GM21576 (cell line): ENCODE measurements around the gene NRG2.

ENCODE experiments used
- ATAC-seq: cut with Tn5 transposase; IDR thresholded peaks from one replicate; pipeline ENCODE4 v1.9.1; 2021; ENCODE audit warnings: mild to moderate bottlenecking, moderate library complexity; ENCODE audit not compliant: unreplicated experiment

NRG2 gene

DNA sequence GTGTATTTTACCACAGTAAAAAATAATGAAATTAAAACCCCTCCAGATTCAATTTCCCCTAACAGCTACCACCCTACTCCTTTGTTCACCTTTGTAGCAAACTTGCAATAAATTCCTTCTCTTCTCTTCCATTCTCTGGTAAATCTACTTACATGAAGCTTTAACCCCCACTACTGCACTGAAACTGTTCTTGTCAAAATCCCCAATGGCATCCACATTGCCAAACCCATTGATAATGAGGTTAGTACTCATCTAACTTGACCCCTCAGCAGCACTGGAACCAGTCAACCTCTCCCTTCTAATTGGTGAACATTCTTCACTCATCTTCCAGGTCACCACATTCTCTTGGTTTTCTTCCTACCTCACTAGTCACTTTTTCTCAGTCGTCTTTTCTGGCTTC is 29.6 kb downstream of the NRG2 start:
- no peak for ATAC-seq

DNA sequence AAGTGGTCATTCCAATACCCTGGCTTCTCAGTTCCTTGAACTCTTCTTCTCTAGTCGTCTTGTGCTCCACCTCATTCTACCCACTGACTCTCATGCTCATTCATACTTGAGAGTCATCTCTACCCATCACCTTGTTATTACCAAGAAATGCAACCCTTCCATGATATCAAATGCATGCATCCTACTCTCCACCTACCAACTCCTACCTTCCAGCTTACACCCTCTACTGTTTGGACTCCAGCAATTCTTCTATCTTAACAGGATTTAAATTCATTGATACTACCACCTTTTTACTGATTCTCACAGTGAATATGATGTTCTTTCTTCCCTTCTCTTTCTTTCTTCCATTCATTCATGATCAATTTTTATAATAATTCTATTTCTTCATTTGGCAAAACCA is 30.7 kb downstream of the NRG2 start:
- no peak for ATAC-seq

DNA sequence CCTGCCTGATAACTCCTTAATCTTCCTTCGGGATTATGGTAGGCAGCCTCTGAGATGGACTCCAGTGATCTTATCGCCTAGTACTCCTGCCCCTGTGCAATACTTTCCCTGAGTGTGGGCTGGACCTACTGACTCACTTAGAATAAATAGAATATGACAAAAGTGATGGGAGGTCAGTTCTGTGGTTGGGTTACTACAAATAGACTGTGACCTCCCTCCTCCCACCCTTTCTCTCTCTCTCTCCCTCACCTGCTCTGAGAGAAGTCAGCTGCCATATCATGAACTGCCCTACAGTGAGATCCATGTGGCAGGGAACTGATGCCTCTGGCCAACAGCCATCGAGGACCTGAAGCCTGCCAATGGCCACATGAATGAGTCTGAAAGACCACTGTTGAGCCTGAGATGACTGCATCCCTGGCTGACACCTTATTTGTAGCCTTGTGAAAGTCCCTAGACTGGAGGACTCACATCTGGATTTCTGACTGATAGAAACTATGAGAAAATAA is 31.7 kb downstream of the NRG2 start:
- peak; percentile 63 for ATAC-seq

DNA sequence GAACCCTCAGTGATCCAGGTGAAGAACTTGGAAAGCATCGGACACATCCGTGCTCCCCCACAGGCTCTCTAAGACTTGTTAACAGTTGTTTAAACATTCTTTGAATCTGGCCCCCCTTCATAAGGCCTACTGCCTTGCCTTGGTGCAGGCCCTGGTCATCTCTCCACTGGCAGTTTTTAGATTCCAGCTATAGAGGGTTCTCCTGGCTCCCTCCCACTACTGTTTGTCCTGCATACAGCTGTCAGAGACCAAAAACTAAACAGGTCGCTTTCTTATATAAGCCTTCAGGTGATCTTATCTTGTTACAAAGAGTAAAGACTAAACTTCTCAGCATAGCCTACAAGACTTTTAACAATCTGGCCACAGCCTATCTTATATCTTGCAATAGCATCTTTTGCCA is 32.3 kb downstream of the NRG2 start:
- no peak for ATAC-seq

DNA sequence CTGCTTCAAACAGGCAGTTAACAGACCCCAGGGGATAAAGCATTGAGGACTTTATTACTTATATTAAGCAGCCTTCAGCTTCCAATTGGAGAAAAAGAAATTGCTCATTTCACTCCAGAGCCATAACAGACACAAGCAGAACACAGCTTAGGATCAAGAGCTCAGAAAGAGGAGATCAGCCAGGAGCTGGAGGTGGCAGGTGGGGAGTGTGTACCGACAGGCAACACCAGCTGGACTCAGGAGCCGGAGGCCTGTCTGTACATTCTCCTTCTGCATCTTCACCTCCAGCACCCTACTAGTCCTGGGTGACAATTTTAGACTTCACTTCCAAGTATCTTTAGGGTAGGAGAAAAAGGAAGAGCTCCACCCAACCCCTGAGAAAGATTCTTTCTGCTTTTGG is 35.8 kb downstream of the NRG2 start:
- no peak for ATAC-seq

DNA sequence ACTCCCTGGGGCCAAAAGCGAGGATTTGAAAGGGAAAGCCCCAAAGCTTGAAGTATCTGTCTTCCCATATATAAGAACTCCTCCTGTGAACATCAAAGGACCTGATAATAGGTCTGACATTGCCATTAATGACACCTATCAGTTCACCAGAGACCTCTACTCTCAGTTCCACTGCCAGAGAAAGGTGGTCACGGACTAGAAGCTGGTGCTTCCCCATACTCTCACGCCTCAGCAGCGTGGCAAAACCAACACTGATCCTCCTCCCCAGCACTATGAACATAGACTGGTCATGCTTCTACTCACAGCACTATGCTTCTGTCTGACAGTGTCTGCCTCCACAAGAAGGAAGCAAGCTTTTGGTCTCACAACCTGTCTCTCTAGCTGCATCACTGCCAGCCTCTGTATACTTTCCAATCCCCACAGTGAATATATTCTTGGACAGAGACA is 37.9 kb downstream of the NRG2 start:
- ATAC-seq, result peak; percentile 97

DNA sequence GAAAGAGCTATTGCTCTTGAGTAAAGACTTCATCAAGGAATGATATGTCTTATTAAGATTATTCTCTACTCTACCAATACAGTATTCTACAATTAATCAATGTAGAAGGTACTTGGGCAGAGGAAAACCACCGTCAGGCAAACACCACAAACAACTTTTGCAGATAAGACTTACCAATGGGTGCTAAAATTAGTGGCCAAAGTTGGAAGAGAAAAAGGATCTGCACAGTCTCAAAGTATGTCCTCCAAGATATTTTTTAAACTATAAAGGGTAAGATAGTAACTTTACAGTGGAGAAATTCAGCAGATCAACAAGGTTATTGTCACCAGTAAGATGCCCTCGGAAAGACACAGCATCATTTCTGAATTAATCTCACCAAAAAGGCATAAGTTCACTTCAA is 38.9 kb downstream of the NRG2 start:
- ATAC-seq, result no peak

DNA sequence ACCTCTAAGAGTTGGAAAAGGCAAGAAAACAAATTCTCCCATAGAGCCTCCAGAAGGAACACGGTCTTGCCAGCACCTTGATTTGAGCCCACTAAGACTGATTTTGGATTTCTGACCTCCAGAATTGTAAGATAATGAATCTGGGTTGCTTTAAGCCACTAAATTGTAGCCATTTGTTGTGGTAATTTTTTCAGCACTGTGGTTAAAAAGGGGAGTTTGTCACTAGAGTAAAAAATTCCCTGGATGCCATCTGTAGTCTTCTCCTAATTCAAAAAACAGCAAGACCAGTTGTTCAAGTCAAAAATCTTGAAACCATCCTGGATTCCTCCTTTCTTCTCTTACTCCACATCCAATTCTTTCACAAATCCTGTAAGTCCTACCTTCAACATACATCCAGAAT is 39.6 kb downstream of the NRG2 start:
- no peak for ATAC-seq

DNA sequence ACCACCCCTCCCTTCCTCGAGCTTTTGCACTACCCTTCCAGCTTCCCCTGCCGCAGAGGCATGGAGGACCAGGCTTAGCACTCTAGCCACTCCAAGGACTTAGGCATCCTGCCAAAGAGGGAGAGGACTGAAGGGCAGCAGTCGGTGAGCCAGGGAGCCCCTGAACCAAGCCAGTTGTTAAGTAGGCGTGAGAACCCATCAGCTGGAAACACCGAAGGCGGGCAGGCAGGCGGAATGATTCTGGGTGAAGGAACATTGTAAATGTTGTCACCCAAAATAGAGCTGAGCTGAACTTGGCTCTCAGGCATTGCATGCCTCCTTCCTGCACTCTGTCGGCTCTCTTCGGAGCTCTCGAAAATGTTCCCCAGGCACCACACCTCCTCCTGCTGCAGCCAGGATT is 42.8 kb downstream of the NRG2 start:
- no peak for ATAC-seq

DNA sequence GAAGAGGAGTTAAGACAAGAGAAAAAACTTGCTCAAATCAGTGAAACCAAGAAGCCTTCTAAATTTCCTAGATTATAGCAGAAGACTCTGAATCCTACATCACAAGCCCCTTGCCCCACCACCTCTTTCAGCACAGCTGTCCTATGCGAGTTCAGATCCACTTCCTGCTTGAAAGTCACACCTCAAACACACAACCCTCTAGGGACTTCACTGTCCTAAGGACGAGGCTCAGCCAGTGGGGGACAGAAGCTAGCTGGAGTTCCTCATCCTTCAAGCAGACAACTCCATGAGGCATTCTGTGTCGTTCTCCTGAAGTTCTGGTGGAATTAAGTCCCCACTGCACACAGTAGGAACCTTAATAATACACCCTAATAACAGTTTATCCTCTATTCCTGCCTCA is 44.3 kb downstream of the NRG2 start:
- ATAC-seq, result no peak

DNA sequence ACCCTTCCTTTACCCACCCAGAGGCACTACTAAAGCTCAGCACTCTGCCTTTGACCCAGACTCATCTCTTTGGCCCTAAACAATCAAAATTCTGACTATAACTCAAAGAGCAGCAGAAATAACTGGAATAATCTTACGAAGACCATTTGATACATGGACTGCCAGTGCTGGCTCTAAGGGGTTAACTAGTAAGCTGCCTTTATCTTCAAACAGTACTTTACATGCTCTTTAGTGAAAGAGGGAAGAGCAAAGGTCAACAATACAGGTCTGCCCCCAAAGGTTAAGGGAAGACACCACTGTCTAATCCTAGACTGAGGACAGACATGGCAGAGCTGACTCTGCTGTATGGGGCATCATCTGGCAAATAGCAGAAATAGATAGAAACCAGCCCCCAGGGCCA is 45.8 kb downstream of the NRG2 start:
- no peak for ATAC-seq

DNA sequence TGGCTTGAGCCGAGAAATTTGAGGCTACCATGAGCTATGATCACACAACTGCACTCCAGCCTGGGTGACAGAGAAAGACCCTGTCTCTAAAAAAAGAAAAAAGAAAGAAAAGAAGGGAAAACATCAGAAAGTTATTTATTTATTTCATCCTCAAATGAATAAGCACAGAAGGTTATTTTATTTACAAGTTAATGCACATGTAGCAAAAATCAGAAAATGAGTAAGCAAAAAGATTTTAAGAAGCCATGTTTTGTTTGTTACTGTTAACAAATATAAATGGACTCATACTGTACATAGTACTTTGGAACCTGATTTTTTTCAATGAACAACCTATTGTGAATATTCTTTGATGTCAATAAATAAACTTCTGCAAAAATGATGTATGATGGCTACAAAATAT is 47.2 kb downstream of the NRG2 start:
- ATAC-seq, result no peak

DNA sequence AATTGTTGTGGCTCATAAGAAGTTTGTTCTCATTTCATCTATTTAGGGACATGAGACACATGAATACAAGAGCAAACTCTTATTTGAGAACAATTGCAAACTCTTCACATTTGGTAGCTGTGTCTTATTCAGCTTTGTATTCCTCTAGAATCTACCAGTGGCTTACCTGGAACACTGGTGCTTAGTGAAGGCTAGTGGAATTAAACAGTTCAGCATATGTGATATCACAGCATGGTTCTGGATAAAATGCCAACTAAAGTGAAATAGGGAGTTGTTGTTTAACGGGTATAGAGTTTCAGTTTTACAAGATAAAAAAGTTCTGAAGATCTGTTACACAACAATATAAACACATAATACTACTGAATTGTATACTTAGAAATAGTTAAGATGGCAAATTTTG is 48.9 kb downstream of the NRG2 start:
- no peak for ATAC-seq

DNA sequence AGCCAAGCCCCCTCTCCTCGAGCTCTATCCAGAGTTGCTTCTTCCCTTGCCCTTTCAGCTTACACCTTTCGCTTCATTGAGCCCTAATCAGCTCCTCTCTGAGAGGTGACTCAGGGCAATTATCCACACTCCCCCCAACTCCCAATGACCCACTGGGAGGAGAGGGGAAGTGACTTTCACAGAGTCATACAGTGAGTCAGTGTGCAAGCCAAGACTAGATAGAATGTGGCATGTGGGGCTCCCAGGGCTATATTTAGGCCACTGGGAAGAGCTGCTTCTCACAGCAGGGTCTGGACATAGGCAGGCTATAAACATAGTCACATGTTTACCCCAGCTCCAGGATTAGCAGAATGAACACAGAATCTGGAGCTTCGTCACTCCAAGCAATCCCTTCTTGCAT is 57.4 kb downstream of the NRG2 start:
- no peak for ATAC-seq

DNA sequence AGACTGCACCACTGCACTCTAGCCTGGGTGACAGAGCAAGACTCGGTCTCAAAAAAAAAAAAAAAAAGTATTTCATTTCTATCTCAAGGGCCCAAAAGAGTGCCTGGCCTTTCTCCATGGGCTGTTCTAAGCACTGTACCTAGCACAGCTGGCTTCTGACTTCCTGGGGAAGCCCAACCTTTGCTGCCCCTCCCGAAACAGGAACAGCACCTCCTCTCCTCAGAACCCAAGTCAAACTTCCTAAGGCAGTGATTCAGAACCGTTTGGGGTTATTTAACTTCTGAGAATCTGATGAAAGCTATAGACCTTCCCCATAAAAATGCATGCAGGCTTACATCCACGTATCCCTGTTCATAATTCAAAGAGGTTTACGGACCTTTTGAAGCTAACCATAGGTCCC is 57.8 kb downstream of the NRG2 start:
- no peak for ATAC-seq

DNA sequence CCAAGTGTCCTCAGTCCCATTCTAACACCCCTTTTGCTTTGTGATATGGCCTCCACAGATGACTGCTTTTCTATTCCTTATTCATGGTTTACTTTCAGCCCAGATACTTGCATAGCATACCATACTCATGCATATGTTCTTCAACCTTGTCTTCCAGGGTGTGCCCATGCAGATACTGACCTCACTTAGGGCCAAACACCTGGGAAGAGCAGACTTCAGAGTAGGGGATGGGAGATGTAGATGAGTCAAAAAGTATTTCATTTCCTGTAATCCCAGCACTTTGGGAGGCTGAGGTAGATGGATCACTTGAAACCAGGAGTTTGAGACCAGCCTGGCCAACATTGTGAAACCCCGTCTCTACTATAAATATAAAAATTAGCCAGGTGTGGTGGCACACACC is 58.3 kb downstream of the NRG2 start:
- ATAC-seq, result no peak

DNA sequence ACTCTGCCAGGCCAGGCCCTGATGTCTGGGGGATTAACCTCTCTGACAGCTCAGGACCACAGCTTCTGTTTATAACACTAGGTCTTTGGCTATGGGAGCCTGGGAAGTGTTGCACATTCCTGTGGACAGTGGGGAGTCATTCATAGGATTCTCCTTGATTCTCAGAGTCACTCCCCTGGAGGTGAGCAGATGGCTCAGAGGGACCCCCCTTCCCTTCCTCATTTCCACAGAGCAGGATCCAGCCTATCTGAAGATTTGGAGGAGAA is 60.2 kb downstream of the NRG2 start:
- no peak for ATAC-seq

DNA sequence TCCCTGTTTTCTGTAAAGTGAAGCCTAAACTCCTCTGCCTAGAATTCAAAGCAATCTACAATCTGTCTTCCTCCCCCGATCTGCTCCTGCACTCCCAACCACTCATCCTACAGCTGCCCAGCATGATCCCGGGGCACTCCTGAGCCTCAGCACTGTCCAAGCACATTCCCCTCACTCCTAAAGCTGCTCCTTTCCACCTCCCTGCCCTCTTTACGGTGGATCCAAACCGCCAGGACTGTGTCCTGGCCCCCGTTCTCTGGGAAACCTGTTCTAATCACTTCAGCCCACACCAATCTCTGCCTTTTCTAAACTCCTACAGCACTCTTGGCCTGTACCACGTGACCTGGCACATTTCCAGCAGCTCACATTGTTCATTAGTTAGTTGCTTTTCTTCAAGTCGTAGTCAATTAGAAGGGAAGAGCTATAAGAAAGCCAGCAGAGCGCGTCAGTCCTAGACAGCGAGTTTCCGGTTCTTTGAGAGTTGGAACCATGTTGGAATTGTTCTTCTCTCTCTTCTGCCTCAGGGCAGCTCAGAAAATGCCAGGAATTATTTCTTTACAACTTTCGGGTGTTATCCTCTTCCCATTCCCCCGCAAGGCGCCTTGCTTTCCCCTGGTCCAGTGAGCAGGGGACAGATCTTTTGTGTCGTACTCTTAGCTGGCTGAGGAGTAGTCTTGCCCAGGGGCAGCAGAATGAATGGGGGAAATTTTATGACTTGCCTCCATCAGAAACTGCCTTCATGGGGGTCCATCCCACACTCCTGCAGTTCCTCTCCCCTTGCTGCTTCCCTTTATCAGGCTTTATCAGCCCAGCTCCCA is 60.7 kb downstream of the NRG2 start:
- no peak for ATAC-seq

DNA sequence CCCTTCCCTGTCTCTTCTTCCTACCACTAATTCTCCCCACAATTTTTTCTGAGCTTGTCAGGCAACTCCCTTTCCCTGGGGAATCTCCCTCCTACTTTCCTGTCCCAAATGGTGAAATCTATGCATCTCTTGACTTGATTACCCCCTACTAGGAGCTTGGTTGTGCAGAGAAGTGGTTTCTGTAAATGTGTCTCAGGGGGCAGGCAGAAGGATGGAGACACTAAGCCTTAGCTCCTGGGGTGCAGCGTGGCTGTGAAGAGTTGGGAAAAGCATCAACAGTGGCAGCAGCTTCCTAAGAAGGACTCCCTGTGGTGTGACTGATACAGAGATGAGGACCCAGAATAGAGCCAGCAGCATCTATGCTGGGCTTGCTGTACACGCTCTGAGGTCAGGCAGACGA is 62.3 kb downstream of the NRG2 start:
- no peak for ATAC-seq

DNA sequence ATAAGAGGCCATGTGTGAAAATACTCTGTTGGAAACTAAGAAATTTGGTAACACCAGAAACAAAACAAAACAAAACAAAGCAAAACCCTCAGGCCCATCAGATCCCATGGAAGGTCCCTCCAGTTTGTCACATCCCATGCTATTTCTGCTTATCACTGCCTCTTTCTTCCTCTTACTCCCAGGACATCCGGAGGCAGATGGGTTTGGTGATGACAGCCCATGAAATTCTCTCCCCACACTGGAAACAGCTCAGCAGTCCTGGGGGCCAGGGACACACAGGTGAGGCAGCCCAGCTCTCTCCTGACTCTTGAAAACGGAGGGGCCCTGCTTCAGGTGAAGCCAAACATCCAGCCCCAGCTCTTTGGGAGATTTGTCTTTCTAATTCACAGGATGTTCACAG is 63.2 kb downstream of the NRG2 start:
- no peak for ATAC-seq

DNA sequence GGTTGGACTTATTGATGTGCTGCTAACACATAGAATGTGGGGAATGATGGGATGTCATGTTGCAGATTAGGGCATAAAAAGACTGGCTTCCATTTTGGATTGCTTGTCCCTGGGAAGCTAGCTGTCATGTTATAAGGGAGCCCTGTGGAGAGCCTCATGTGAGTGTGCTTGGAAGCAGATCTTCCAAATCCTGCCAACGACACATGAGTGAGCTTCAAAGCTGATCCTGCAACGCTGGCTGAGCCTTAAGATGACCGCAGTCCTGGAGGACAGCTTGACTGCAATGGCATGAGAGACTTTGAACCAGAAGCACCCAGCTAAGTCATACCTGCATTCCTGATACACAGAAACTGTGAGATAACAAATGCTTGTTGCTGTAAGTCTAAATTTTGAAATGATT is 63.6 kb downstream of the NRG2 start:
- ATAC-seq, result no peak

DNA sequence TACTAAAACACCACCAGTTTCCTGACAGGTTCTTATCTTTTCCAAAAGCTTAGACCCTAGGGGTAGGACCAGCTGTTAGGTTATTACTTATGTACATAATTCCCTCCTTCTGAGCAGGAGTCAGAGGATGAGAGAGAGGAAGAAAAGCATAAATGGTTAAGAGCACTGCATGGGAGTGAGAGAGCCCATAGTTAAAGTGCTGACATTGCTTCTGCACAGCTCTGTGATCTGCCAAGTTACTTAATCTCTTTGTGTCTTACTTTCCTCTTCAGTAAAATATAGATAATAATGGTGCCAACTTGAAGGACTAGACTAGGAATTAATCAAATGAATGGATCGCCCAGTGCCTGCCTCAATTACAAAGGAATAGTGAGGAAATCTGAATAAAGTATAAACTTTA is 66.4 kb downstream of the NRG2 start:
- no peak for ATAC-seq

DNA sequence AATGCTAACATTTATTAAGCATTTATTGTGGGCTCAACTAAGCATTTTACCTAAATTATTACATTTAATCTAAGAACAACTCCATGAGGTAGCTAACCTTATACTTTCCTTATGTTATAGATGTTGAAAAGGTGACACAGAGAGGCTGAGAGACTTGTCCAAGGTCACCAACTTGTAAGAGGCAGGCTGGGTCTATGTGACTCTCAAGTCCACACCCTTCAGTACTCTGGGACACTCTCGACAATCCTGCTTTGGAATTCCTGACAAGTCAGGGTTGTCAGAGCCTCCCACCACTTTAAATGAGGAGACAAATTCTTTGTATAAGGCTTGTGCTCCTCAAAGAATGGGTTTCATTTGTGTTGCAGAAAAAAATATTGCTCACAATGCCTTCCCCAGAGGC is 67.2 kb downstream of the NRG2 start:
- no peak for ATAC-seq
